Fibroblast of lung (primary cell): ENCODE measurements around the gene LRRC18. TPM values are rescaled to one million over a fixed set of nuclear protein-coding genes. Genes with fewer than 3 reads are reported as not detected.

Source experiments
- DNase-seq, 2 donors: peaks; one replicate each; pipeline versions ENCODE4 v3.0.0 to v3.0.0-alpha.2; 2010; ENCODE audit warnings: low read depth in 2 of 2
- H2AFZ ChIP-seq: 2 replicates; pipeline ENCODE4 v1.5.1; 2012; ENCODE audit warnings: low read length, control low read depth, inconsistent platforms
- H3K27ac ChIP-seq: 2 replicates; pipeline ENCODE4 v1.5.1; 2011; ENCODE audit warnings: low read length, control low read depth; ENCODE audit not compliant: insufficient read depth
- H3K27me3 ChIP-seq: 2 replicates; pipeline ENCODE4 v1.5.1; 2011; ENCODE audit warnings: mild to moderate bottlenecking, low read length; ENCODE audit not compliant: control insufficient read depth, insufficient read depth
- H3K36me3 ChIP-seq: 2 replicates; pipeline ENCODE4 v1.5.1; 2011; ENCODE audit warnings: low read length; ENCODE audit not compliant: control insufficient read depth, insufficient read depth
- H3K4me1 ChIP-seq: 2 replicates; pipeline ENCODE4 v1.5.1; 2011; ENCODE audit warnings: low read length; ENCODE audit not compliant: control insufficient read depth, insufficient read depth; ENCODE audit errors: extremely low read depth
- H3K4me2 ChIP-seq: 2 replicates; pipeline ENCODE4 v1.5.1; 2011; ENCODE audit warnings: low read length, control low read depth; ENCODE audit not compliant: insufficient read depth; ENCODE audit errors: extremely low read depth
- H3K4me3 ChIP-seq, 4 experiments: fragments of 200-600 bp in 1 of 4; sonication (generic) in 1 of 4; replicated peaks in 1 of 4; 2 replicates each; pipeline ENCODE4 v1.5.1; 2011 to 2016; ENCODE audit warnings: low read length in 4 of 4, low read depth in 3 of 4, mild to moderate bottlenecking in 3 of 4, control low read depth in 2 of 4, inconsistent platforms in 1 of 4, mixed read lengths in 1 of 4; ENCODE audit not compliant: insufficient read depth in 1 of 4; ENCODE audit errors: control extremely low read depth in 1 of 4
- H3K79me2 ChIP-seq: 2 replicates; pipeline ENCODE4 v1.5.1; 2012; ENCODE audit warnings: mild to moderate bottlenecking, low read length, inconsistent platforms; ENCODE audit not compliant: control insufficient read depth, insufficient read depth
- H3K9ac ChIP-seq: 2 replicates; pipeline ENCODE4 v1.5.1; 2011; ENCODE audit warnings: mild to moderate bottlenecking, low read length, control low read depth; ENCODE audit not compliant: insufficient read depth
- H3K9me3 ChIP-seq: 2 replicates; pipeline ENCODE4 v1.5.1; 2012; ENCODE audit warnings: low read depth, low read length; ENCODE audit not compliant: control insufficient read depth, insufficient read depth
- H4K20me1 ChIP-seq: 2 replicates; pipeline ENCODE4 v1.5.1; 2011; ENCODE audit warnings: low read length; ENCODE audit not compliant: control insufficient read depth, insufficient read depth; ENCODE audit errors: extremely low read depth
- CTCF ChIP-seq, 2 donors: IDR thresholded peaks in 1 of 2; conservative IDR thresholded peaks in 1 of 2; 1 replicate in 1 of 2; 2 replicates in 1 of 2; pipeline ENCODE4 v1.5.1; 2011 to 2012; ENCODE audit warnings: low read length in 2 of 2, control low read depth in 1 of 2, inconsistent platforms in 1 of 2, low read depth in 1 of 2, mild to moderate bottlenecking in 1 of 2
- EZH2 ChIP-seq: IDR thresholded peaks from 2 replicates; pipeline ENCODE4 v1.5.1; 2012; ENCODE audit warnings: low read length, control low read depth, mild to moderate bottlenecking; ENCODE audit errors: missing control alignments
- polyA plus RNA-seq, 2 donors: library from polyadenylated mRNA; depleted of rRNA in 1 of 2; stranded (reverse) in 1 of 2; unstranded in 1 of 2; fragments of >200 nt; gene quantifications; 2 replicates each; pipeline ENCODE4 v1.2.1, GENCODE V29; 2011 to 2012; ENCODE audit warnings: missing spikeins in 1 of 2
- total RNA-seq: library from RNA; depleted of rRNA; stranded (reverse); fragments of >200 nt; gene quantifications from 2 replicates; pipeline ENCODE4 v1.2.1, GENCODE V29; 2014

Gene LRRC18
- total and polyA plus RNA-seq, 2 donors (not counting 1 experiment from before 2014, with no cell fraction given), result 0.66 TPM; not detected in 1

- H3K4me2 ChIP-seq, result no peak overlapping the region
- H3K27ac ChIP-seq, result no peak overlapping the region
- no peaks in the 10 kb centered on the region for H4K20me1 ChIP-seq
- no peaks in the 10 kb centered on the region for H3K4me1 ChIP-seq
- no peak overlapping the region for H3K9ac ChIP-seq
- no peak overlapping the region for H3K4me3 ChIP-seq
- H3K79me2 ChIP-seq, result no peaks in the 10 kb centered on the region
- H3K27me3 ChIP-seq, result no peaks in the 10 kb centered on the region
- no peaks in the 10 kb centered on the region for H3K36me3 ChIP-seq
- H3K9me3 ChIP-seq, result no peaks in the 10 kb centered on the region
- no peak for DNase-seq
- no peak overlapping the region for H2AFZ ChIP-seq
- TF ChIP-seq CTCF (conservative IDR thresholded peaks at IDR 0.05 in 1 of 2, IDR thresholded peaks at IDR 0.05 in 1 of 2; ENCODE audit: low read depth in 1 of 2, low read length in 2 of 2) (no peak), EZH2 (no peak)
Measured at GRCh38 chr10:48965460-48965859, 25.8 kb upstream of the LRRC18 start.

GRCh38 chr10:48964038-48964437 is 24.4 kb upstream of the LRRC18 start:
- Histone ChIP-seq H3K9ac (no peak overlapping the region), H3K9me3 (no peaks in the 10 kb centered on the region), H3K79me2 (no peaks in the 10 kb centered on the region), H3K36me3 (no peaks in the 10 kb centered on the region), H3K27me3 (no peaks in the 10 kb centered on the region), H3K4me1 (no peaks in the 10 kb centered on the region), H3K4me2 (no peak overlapping the region), H4K20me1 (no peaks in the 10 kb centered on the region), H2AFZ (no peak overlapping the region), H3K27ac (no peak overlapping the region), H3K4me3 (no peak overlapping the region)
- no peak for DNase-seq
- no peak for TF ChIP-seq EZH2
- TF ChIP-seq CTCF (conservative IDR thresholded peaks at IDR 0.05 in 1 of 2, IDR thresholded peaks at IDR 0.05 in 1 of 2; ENCODE audit: low read depth in 1 of 2, low read length in 2 of 2), result no peak

- Histone ChIP-seq H3K4me2 (no peak overlapping the region), H3K4me3 (no peak overlapping the region), H3K27me3 (no peaks in the 10 kb centered on the region), H3K4me1 (no peaks in the 10 kb centered on the region), H3K79me2 (no peaks in the 10 kb centered on the region), H3K9me3 (no peaks in the 10 kb centered on the region), H4K20me1 (no peaks in the 10 kb centered on the region), H3K27ac (no peak overlapping the region), H3K9ac (no peak overlapping the region), H2AFZ (no peak overlapping the region), H3K36me3 (no peaks in the 10 kb centered on the region)
- DNase-seq, result no peak
- TF ChIP-seq EZH2 (no peak), CTCF (conservative IDR thresholded peaks at IDR 0.05 in 1 of 2, IDR thresholded peaks at IDR 0.05 in 1 of 2; ENCODE audit: low read depth in 1 of 2, low read length in 2 of 2) (no peak)
Measured at GRCh38 chr10:48958598-48959190, 19.1 kb upstream of the LRRC18 start.
